ENCODE measurements around the gene C1orf210. TPM values are rescaled to one million over a fixed set of nuclear protein-coding genes. Genes with fewer than 3 reads are reported as not detected.

Gene C1orf210
- total RNA-seq, 1 donor from 2014 or later, result 2.2 TPM

- TF ChIP-seq POLR2A (IDR thresholded peaks at IDR 0.05) (no peak), POLR2AphosphoS5 (IDR thresholded peaks at IDR 0.05; ENCODE audit: insufficient read depth in 1 of 2, low read depth in 1 of 2) (no peak), CTCF (IDR thresholded peaks at IDR 0.05) (no peak)
- Histone ChIP-seq H3K4me3 (no peak overlapping the region), H3K4me1 (no peaks in the 10 kb centered on the region), H3K9me3 (no peaks in the 10 kb centered on the region), H3K36me3 (no peaks in the 10 kb centered on the region), H3K27me3 (no peaks in the 10 kb centered on the region), H3K27ac (no peak overlapping the region)
- intact Hi-C loops (cut with DNase I), result loop anchor here (5.0 kb wide), 1 partner anchor 168 kb away; no protein-coding TSS in a partner anchor
- DNase-seq (ENCODE audit: extremely low spot score in 2 of 2), result peak in 1 of 2 donors; percentile 56
These were observed 46.4 kb downstream of the C1orf210 start for GRCh38 chr1:43238991-43239469.

- TF ChIP-seq CTCF (IDR thresholded peaks at IDR 0.05) (peak; percentile 16 to 39 (median 32)), POLR2A (IDR thresholded peaks at IDR 0.05) (no peak), POLR2AphosphoS5 (IDR thresholded peaks at IDR 0.05; ENCODE audit: insufficient read depth in 1 of 2, low read depth in 1 of 2) (no peak)
- H3K4me1 ChIP-seq, result no peaks in the 10 kb centered on the region
- intact Hi-C loops (cut with DNase I), result loop anchor here (5.0 kb wide), 1 partner anchor 169 kb away; no protein-coding TSS in a partner anchor
- no peaks in the 10 kb centered on the region for H3K36me3 ChIP-seq
- no peak overlapping the region for H3K27ac ChIP-seq
- no peaks in the 10 kb centered on the region for H3K9me3 ChIP-seq
- DNase-seq (ENCODE audit: extremely low spot score in 2 of 2), result no peak
- H3K4me3 ChIP-seq, result no peak overlapping the region
- no peaks in the 10 kb centered on the region for H3K27me3 ChIP-seq
These were observed 47.3 kb downstream of the C1orf210 start for GRCh38 chr1:43238085-43238484.

- Histone ChIP-seq H3K27ac (no peak overlapping the region), H3K27me3 (no peaks in the 10 kb centered on the region), H3K9me3 (no peaks in the 10 kb centered on the region), H3K4me1 (no peaks in the 10 kb centered on the region), H3K36me3 (no peaks in the 10 kb centered on the region), H3K4me3 (no peak overlapping the region)
- TF ChIP-seq POLR2A (IDR thresholded peaks at IDR 0.05) (no peak), POLR2AphosphoS5 (IDR thresholded peaks at IDR 0.05; ENCODE audit: insufficient read depth in 1 of 2, low read depth in 1 of 2) (no peak), CTCF (IDR thresholded peaks at IDR 0.05) (no peak)
- DNase-seq (ENCODE audit: extremely low spot score in 2 of 2), result no peak
- intact Hi-C loops (cut with DNase I), result loop anchor here (5.0 kb wide), 1 partner anchor 170 kb away; no protein-coding TSS in a partner anchor
These were observed 48.3 kb downstream of the C1orf210 start for GRCh38 chr1:43237121-43237520.

- TF ChIP-seq CTCF (IDR thresholded peaks at IDR 0.05), result no peak
- TF ChIP-seq POLR2A (IDR thresholded peaks at IDR 0.05), result no peak
- no peak for DNase-seq (ENCODE audit: extremely low spot score in 2 of 2)
- Histone ChIP-seq H3K4me3 (no peak overlapping the region), H3K27ac (no peak overlapping the region), H3K9me3 (no peaks in the 10 kb centered on the region), H3K36me3 (no peaks in the 10 kb centered on the region), H3K27me3 (no peaks in the 10 kb centered on the region), H3K4me1 (peaks cover 6% of the 10 kb centered on the region)
- intact Hi-C loops (cut with DNase I), result loop anchor here (5.0 kb wide), 1 partner anchor 172 kb away; no protein-coding TSS in a partner anchor
These were observed 49.8 kb downstream of the C1orf210 start for GRCh38 chr1:43235451-43236121.

GRCh38 chr1:43235040-43235439 lies 50.3 kb downstream of the C1orf210 start:
- Histone ChIP-seq H3K4me3 (no peak overlapping the region), H3K27me3 (no peaks in the 10 kb centered on the region), H3K9me3 (no peaks in the 10 kb centered on the region), H3K4me1 (peaks cover 9% of the 10 kb centered on the region), H3K27ac (no peak overlapping the region), H3K36me3 (no peaks in the 10 kb centered on the region)
- intact Hi-C loops (cut with DNase I), result loop anchor here (5.0 kb wide), 1 partner anchor 172 kb away; no protein-coding TSS in a partner anchor
- TF ChIP-seq POLR2A (IDR thresholded peaks at IDR 0.05) (no peak), CTCF (IDR thresholded peaks at IDR 0.05) (no peak), POLR2AphosphoS5 (IDR thresholded peaks at IDR 0.05; ENCODE audit: insufficient read depth in 1 of 2, low read depth in 1 of 2) (no peak)
- DNase-seq (ENCODE audit: extremely low spot score in 2 of 2), result no peak
